Activated naive CD8-positive, alpha-beta T cell treated with anti-CD3 and anti-CD28 coated beads, Interleukin-2, amount 10 ng/mL, durations not matched to agents 7 days and 5 days (primary cell): ENCODE results near the gene TRIM74. TPM values are rescaled to one million over a fixed set of nuclear protein-coding genes. Genes with fewer than 3 reads are reported as not detected.
"Not testable (repeated sequence)": the region's sequence is repeated elsewhere in the genome, so short reads cannot be mapped to it uniquely, and the experiment has no call there.

Source experiments
- ATAC-seq: fragments of 150-1000 bp; cut with Tn5 transposase; one replicate; pipeline ENCODE4 v1.10.0; 2021; ENCODE audit warnings: low read depth, moderate library complexity
- POLR2A ChIA-PET: fragments of 350-600 bp; sonication (Branson Sonifier 250); formaldehyde crosslinking; loops from one replicate; lab custom pipeline; 2021; ENCODE audit warnings: antibody characterized with exemption; lab: Charles Lee
- DNase-seq: peaks from one replicate; pipeline ENCODE4 v3.0.0; 2021
- H3K27ac Mint-ChIP-seq: one replicate; pipeline ENCODE4 v1.8.0; 2022; ENCODE audit warnings: mild to moderate bottlenecking, mixed read lengths
- H3K27me3 Mint-ChIP-seq: one replicate; pipeline ENCODE4 v1.8.0; 2022; ENCODE audit warnings: mild to moderate bottlenecking, moderate library complexity, mixed read lengths
- H3K36me3 Mint-ChIP-seq: one replicate; pipeline ENCODE4 v1.8.0; 2021; ENCODE audit warnings: mild to moderate bottlenecking, mixed read lengths
- H3K4me1 Mint-ChIP-seq: one replicate; pipeline ENCODE4 v1.8.0; 2021; ENCODE audit warnings: mixed read lengths
- H3K4me3 Mint-ChIP-seq: one replicate; pipeline ENCODE4 v1.8.0; 2022; ENCODE audit warnings: mild to moderate bottlenecking, moderate library complexity, mixed read lengths
- H3K9me3 Mint-ChIP-seq: one replicate; pipeline ENCODE4 v1.8.0; 2021; ENCODE audit warnings: mixed read lengths
- total RNA-seq, 2 experiments: library from RNA; stranded (reverse); gene quantifications; one replicate each; pipeline ENCODE4 v1.2.3, GENCODE V29; 2021

TRIM74 gene
- total RNA-seq, 2 experiments from 2014 or later: 1.6 to 2.5 TPM

GRCh38 chr7:72971505-72971904 is 2.2 kb upstream of the TRIM74 start:
- POLR2A ChIA-PET, H3K4me3 Mint-ChIP-seq, H3K4me1 Mint-ChIP-seq, ATAC-seq, H3K27ac Mint-ChIP-seq, H3K9me3 Mint-ChIP-seq, H3K36me3 Mint-ChIP-seq, DNase-seq, H3K27me3 Mint-ChIP-seq: not testable (repeated sequence)

GRCh38 chr7:72969688-72970087 is 422 bp upstream of the TRIM74 start:
- DNase-seq, H3K27ac Mint-ChIP-seq, H3K4me1 Mint-ChIP-seq, H3K27me3 Mint-ChIP-seq, POLR2A ChIA-PET, H3K9me3 Mint-ChIP-seq, H3K36me3 Mint-ChIP-seq, H3K4me3 Mint-ChIP-seq, ATAC-seq: not testable (repeated sequence)

GRCh38 chr7:72966892-72967291 is 2.4 kb downstream of the TRIM74 start:
- H3K4me1 Mint-ChIP-seq, POLR2A ChIA-PET, H3K36me3 Mint-ChIP-seq, H3K27ac Mint-ChIP-seq, ATAC-seq, H3K4me3 Mint-ChIP-seq, H3K9me3 Mint-ChIP-seq, H3K27me3 Mint-ChIP-seq, DNase-seq: not testable (repeated sequence)

GRCh38 chr7:72965186-72965975 is 3.9 kb downstream of the TRIM74 start:
- POLR2A ChIA-PET, H3K36me3 Mint-ChIP-seq, H3K27ac Mint-ChIP-seq, H3K4me3 Mint-ChIP-seq, H3K4me1 Mint-ChIP-seq, DNase-seq, H3K9me3 Mint-ChIP-seq, H3K27me3 Mint-ChIP-seq: not testable (repeated sequence)
- peak; percentile 88 for ATAC-seq

- H3K27ac Mint-ChIP-seq, H3K9me3 Mint-ChIP-seq, H3K36me3 Mint-ChIP-seq, H3K4me3 Mint-ChIP-seq, DNase-seq, H3K27me3 Mint-ChIP-seq, ATAC-seq, H3K4me1 Mint-ChIP-seq, POLR2A ChIA-PET: not testable (repeated sequence)
Observed at GRCh38 chr7:72963056-72963455, 6.2 kb downstream of the TRIM74 start.

- H3K36me3 Mint-ChIP-seq, ATAC-seq, H3K4me3 Mint-ChIP-seq, H3K27ac Mint-ChIP-seq, H3K27me3 Mint-ChIP-seq, H3K9me3 Mint-ChIP-seq, POLR2A ChIA-PET, H3K4me1 Mint-ChIP-seq, DNase-seq: not testable (repeated sequence)
Observed at GRCh38 chr7:72961346-72961650, 8.0 kb downstream of the TRIM74 start.

- H3K27me3 Mint-ChIP-seq, H3K27ac Mint-ChIP-seq, DNase-seq, H3K36me3 Mint-ChIP-seq, POLR2A ChIA-PET, ATAC-seq, H3K9me3 Mint-ChIP-seq, H3K4me1 Mint-ChIP-seq, H3K4me3 Mint-ChIP-seq: not testable (repeated sequence)
Observed at GRCh38 chr7:72960626-72961345, 8.5 kb downstream of the TRIM74 start.

- H3K27ac Mint-ChIP-seq, POLR2A ChIA-PET, ATAC-seq, H3K27me3 Mint-ChIP-seq, DNase-seq, H3K9me3 Mint-ChIP-seq, H3K36me3 Mint-ChIP-seq, H3K4me1 Mint-ChIP-seq, H3K4me3 Mint-ChIP-seq: not testable (repeated sequence)
Observed at GRCh38 chr7:72960029-72960428, 9.2 kb downstream of the TRIM74 start.

GRCh38 chr7:72954563-72955198 is 14.6 kb downstream of the TRIM74 start:
- H3K36me3 Mint-ChIP-seq, POLR2A ChIA-PET, H3K27me3 Mint-ChIP-seq, H3K4me1 Mint-ChIP-seq, H3K9me3 Mint-ChIP-seq: not testable (repeated sequence)
- ATAC-seq (peak; percentile 92), DNase-seq (peak; percentile 49)
- peak overlapping the region; percentile 73 for H3K4me3 Mint-ChIP-seq
- H3K27ac Mint-ChIP-seq: peak overlapping the region; percentile 69

- DNase-seq, H3K27me3 Mint-ChIP-seq, POLR2A ChIA-PET, H3K4me1 Mint-ChIP-seq, H3K36me3 Mint-ChIP-seq, H3K9me3 Mint-ChIP-seq, H3K27ac Mint-ChIP-seq, H3K4me3 Mint-ChIP-seq: not testable (repeated sequence)
- peak; percentile 55 for ATAC-seq
Observed at GRCh38 chr7:72953901-72954562, 15.2 kb downstream of the TRIM74 start.

- H3K4me3 Mint-ChIP-seq, H3K9me3 Mint-ChIP-seq, H3K4me1 Mint-ChIP-seq, H3K27me3 Mint-ChIP-seq, H3K27ac Mint-ChIP-seq, ATAC-seq, DNase-seq, H3K36me3 Mint-ChIP-seq, POLR2A ChIA-PET: not testable (repeated sequence)
Observed at GRCh38 chr7:72950432-72950831, 18.8 kb downstream of the TRIM74 start.

GRCh38 chr7:72949686-72950085 is 19.6 kb downstream of the TRIM74 start:
- H3K27me3 Mint-ChIP-seq, DNase-seq, H3K27ac Mint-ChIP-seq, H3K4me1 Mint-ChIP-seq, ATAC-seq, H3K9me3 Mint-ChIP-seq, H3K4me3 Mint-ChIP-seq, H3K36me3 Mint-ChIP-seq, POLR2A ChIA-PET: not testable (repeated sequence)

- H3K9me3 Mint-ChIP-seq, DNase-seq, POLR2A ChIA-PET, H3K27ac Mint-ChIP-seq, H3K4me3 Mint-ChIP-seq, H3K36me3 Mint-ChIP-seq, ATAC-seq, H3K4me1 Mint-ChIP-seq, H3K27me3 Mint-ChIP-seq: not testable (repeated sequence)
Observed at GRCh38 chr7:72949276-72949675, 20.0 kb downstream of the TRIM74 start.
